Activated naive CD4-positive, alpha-beta T cell treated with Interleukin-2 at 50 U/mL for 16 hours (primary cell): ENCODE data around the gene CEP57.
"Not testable (repeated sequence)": the region's sequence is repeated elsewhere in the genome, so short reads cannot be mapped to it uniquely, and the experiment has no call there.

ENCODE experiments used
- DNase-seq: peaks from one replicate; pipeline ENCODE4 v3.0.0-alpha.2; 2020

Gene CEP57

DNA sequence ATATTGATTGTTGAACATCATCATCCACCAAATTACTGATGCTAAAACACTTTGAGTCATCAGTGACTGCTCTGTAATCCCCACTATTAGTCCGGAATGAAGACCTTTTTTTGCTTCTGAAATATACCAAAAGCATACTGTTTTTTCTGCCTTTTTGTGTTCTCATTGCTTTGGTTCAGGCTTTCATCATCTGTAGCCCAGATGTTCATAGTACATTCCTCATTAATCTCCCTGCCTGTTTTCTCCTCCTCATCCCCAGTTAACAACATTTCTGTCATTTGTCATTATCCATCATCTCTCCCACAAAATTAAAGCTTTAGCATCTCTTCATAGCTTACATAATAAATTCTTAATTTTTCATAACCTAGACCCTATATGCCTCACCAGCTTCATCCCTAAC lies 9.2 kb downstream of the CEP57 start:
- no peak for DNase-seq

DNA sequence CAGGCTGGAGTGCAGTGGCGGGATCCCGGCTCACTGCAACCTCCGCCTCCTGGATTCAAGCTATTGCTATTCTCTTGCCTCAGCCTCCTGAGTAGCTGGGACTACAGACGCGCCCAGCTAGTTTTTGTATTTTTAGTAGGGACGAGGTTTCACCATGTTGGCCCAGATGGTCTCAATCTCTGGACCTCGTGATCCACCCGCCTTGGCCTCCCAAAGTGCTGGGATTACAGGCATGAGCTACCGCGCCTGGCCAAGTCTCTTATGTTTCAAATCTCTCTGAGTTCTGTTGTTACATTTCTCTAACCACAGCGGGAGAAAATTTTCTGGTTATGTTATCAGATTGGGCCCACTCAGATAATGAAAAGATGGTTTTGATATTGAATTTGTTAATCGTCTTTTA lies 10.1 kb downstream of the CEP57 start:
- DNase-seq: no peak

DNA sequence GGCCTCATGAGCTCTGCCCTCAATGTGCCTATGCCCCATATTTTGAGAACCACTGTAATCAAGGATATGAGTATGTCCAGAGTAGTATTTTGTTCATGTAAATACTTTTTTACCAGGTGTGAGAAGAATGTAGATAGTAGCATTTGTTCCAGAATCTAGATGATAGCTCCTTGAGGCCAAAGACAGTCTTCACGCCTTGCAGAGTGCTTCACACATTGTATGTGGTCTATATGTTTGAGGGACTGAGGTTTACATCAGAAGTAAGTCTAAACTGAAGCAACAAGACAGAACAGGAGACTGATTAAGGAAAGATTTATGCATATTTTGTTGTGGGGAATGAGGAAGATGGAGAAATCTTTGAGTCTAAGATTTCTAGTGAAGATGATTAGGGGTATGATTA lies 12.5 kb downstream of the CEP57 start:
- no peak for DNase-seq

DNA sequence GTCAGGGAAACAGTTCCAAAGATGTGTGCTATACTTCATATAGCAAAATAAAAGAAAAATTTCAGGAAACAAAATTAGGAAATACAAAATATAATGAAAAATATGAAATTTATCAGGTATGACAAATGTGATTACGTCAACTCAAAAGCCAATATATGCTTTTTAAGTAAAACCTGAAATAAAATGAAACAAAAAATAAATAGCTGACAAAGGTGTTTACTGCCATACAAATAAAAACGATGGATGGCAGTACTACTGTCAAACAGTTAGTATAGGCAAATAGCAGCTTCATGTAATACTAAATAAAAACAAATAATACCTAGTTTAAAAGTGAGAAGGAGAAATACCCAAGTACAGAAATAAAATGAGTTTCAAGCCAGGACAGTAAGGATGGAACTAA lies 13.7 kb downstream of the CEP57 start:
- DNase-seq: no peak

DNA sequence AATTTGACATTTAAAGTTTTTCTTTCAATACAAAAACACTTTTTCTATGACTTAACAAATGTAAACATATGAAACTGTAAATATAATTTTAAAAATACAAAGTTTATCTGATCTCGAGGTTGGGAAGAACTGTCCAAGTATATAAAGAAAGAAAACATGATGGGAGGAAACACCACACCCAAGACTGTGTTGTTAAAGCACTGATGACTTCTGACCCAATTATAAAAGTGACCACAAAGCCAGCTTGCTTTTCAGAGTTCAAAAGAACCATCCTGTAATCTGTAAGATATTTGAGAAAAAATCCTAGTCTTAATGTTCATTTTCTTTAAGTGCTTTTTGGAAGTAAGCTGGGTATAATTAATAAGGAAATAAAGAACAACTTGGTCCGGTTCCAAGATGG lies 15.6 kb downstream of the CEP57 start:
- DNase-seq: no peak

DNA sequence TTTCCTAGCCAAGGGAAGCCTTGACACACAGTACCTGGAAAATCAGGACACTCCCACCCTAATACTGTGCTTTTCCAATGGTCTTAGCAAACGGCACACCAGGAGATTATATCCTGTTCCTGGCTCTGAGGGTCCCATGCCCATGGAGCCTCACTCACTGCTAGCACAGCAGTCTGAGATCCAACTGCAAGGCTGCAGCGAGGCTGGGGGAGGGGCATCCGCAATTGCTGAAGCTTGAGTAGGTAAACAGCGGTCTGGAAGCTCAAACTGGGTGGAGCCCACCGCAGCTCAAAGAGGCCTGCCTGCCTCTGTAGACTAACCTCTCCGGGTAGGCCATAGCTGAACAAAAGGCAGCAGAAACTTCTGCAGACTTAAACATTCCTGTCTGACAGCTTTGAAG lies 16.2 kb downstream of the CEP57 start:
- DNase-seq: not testable (repeated sequence)

DNA sequence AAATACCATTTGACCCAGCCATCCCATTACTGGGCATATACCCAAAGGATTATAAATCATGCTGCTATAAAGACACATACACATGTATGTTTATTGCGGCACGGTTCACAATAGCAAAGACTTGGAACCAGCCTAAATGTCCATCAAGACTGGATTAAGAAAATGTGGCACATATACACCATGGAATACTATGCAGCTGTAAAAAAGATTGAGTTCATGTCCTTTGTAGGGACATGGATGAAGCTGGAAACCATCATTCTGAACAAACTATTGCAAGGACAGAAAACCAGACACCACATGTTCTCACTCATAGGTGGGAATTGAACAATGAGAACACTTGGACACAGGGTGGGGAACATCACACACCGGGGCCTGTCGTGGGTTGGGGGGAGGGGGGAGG lies 20.8 kb downstream of the CEP57 start:
- not testable (repeated sequence) for DNase-seq

DNA sequence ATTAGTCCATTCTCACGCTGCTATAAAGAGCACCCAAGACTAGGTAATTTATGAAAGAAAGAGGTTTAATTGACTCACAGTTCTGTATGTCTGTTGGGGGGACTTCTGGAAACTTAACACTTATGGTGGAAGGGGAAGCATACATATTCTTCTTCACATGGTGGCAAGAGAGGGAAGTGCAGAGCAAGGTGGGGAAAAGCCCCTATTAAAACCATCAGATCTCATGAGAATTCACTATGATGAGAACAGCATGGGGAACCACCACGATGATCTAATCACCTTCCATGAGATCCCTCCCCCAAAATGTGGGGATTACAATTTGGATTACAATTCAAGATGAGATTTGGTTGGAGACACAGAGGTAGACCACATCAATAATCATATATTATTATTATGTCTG lies 25.7 kb downstream of the CEP57 start:
- no peak for DNase-seq

DNA sequence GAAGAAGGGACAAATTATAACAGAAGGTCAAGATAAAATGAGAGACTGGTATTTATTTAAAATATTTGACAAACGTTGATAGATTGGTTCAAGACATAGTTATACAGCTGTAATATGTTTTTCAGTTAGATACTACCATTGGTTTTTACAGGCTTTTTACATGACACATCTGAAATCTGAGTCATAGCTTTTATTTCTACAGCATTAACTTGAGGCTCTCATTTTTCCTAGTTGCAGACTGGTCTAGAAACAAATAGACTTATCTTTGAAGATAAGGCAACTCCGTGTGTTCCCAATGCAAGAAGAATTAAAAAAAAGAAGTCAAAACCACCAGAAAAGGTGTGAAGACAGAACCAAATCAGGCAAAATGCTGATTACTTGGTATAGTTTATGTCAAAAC lies 31.3 kb downstream of the CEP57 start:
- DNase-seq: no peak

DNA sequence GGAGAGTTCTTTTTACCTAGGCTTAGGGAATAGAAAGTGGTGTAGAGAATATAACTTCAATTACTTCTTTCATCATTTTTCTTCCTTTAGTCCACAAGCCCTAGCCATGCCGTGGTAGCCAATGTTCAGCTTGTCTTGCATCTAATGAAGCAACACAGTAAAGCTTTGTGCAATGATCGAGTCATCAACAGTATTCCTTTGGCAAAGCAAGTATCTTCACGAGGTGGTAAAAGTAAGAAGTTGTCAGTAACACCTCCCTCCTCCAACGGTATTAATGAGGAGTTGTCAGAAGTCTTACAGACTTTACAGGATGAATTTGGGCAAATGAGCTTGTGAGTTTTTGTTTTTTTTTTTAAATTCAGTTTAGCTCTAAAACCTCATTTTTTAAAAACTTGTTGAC lies 37.4 kb downstream of the CEP57 start:
- DNase-seq: no peak

DNA sequence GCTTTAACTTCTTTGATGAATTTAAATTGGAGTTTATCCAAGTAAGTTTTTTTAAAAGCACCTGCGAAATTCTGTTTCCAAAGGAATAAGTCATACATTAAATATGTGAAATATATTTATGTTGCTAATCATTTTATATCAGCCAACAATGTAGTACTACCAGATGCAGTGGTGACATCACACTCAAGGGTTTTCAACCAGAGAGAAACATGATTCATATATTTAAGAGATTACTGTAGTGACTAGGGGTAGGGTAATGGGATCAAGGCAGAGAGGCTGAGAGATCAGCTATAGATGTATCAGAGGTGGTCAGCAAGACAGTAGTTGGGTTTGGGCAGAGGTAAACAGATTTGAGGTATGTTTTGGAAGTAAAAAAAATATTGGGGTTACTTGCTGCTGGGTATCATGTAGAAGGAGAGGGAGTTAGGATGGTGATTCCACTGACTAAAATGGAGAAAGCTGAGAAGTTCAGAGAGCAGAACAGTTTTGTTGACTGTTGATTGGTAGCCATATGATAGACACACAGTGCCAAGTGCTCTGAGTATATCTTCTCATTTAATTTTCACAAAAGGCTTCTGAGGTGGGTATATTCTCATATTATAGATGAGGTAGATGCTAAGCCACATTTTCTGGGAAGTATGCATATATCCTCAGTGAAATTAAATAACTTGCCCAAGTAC lies 39.4 kb downstream of the CEP57 start:
- DNase-seq: no peak

DNA sequence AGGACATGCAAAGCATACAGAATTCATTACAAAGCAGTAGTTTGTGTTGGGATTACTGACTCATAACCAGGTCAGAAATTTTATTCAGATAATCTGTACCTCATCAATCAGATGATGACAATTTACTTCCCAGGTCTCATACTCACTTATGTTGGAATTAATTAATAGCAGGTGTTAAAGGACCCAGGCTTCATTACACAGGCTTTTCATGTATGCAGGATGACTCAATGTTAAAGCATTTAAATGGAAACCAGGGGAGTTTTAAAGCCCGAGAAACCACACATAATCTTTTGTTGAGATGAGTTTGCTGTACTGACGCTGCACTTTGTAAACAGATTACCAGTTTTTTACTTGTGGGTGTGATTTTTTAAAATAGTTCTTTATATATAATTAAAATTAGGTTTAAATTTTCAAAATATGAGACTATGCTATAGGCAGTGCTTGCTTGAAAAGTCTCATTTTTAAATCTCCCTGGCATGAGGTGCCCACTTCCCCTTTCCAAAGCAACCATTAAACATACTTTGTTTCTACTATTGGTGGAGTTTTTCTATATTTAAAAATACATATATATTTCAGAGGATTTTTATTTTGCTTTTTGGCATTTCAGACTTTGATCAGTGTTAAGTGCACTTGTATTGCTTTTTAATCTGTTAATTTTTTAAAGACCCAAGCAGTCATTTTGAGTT lies 41.0 kb downstream of the CEP57 start:
- DNase-seq: no peak

DNA sequence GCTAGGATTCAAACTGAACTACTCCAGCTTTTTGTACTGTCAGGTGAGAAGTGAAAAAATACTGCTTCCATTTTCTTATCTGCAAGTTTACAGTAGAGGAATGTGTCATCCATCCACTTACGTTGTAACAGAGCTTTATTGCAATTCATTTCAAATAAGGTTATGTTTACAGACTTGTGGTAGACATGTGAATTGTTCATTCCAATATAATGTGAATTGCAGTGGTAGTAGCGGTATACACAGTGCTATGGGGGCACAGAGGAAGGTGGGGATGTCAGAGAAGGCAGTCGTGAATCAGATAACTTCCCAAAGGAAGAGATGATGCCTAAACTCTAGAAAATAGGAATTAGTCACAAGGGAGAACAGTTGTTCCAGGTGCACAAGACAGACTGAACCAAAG lies 42.5 kb downstream of the CEP57 start:
- DNase-seq: no peak

DNA sequence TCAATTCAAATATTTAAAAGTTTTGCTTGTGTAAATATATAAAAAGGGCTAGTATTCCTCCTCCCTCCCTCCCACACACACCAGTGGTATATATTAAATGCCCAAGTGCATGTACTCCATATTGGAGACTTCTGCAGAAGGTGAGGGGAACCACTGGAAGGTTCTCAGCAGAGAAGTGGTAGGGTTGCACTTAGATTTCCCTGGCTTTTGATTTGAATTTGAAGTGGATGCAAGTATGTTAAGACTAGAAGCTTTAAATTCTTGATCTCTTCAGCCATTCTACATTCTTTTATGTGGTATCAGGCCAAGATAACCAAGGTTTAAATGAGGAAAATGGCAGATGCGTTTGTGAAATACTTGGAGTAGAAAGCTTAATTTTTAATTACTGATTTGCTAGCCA lies 43.1 kb downstream of the CEP57 start:
- DNase-seq: no peak

DNA sequence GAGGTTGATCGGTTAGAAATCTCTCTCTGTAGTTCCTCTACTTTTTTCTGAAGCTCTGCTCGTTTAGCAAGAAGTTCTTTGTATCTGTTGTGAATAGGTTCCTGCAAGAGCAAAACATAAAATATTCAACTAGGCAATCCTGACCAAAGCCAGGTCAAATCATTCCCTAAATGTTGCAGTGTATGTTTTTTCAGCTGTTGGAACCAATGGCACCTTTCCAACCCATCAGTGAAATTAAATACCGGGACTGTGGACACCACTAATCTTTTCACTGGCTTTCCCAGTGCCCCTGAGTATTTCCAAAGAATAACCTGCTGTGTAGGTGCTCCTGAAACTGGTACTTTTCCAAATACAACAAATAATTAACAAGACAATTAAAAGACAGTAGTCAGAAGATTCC lies 45.1 kb downstream of the CEP57 start:
- DNase-seq: no peak

DNA sequence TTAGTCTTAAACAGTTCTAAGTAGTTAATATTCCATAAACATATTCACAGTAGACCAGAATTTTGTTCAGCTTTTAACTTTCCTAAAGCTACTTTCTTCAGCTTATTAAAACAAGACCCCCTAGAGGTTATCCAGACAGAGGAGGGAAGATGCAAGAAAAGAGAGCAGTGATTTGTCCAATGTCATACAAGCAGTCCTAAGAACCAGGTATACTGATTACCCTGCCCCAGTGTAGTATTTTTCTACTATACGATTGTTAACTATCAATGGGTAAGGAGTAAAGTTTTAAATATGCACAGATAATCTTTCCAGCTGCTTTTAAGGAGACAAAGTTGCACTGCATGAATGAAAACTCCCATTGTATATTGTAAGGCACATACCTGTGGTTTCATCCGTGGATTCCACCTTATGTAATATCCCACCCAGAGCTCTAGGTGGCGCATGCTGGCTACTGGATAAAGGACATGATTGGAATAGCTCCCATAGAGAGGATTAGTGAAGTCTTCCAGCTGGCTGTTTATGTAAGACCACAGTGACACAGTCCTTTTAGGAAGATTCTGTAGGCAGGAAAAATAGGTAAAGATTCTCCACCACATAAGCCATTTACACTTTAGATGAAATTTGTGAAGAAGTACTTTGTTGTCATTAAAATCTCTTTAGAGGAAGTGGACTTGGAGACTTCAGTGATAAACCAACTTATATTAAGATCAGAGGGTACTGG lies 45.6 kb downstream of the CEP57 start:
- DNase-seq: peak; percentile 54

DNA sequence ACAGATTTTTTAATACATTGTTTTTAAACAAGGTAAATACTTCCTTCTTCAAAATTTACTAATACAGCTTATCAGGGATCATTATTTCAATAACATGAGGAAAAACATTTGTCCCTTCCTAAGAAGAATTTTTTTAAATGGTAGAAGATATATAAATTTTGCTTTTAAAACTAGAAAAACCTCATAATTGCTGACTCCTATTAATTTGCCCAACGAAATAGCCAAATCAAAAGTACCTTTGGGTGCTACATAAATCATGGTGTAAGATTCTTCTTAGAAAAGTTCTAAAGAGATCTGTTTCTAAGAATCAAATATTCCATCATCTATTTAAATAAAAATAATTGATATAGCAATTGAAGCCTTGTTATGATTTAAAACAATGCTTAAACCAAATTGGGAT lies 54.9 kb downstream of the CEP57 start:
- no peak for DNase-seq

DNA sequence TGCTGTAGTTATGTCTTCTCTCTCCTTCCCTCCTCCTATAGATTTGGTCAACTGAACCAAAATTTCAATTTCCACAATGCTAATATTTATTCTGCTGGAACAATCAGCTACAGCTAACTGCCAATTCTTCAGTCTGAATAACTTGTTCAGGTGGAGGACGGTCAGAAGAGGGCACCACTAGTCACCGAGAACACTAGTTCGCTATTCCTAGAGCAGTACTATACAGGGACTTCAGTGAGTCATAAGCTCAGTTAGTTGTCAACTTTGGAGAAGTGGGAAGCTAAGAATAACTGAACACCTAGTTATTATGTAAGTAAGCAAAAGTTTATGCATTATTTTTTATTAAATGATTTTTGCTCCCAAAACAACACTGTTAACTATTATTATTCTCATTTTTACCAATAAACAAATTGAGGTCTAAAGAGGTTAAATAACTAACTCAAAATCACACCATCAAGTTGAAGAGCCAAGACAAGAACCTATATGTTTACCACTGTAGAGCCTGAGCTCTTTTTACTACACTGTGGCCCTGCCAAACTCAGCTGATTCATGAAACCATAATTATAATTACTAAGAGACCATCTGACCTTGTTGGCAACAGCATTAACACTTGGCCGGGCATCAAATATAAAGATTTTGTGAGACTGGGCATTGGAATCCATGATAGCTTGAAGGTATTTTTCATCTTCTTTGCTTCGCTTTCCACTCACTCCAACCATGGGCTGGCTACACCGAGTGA lies 59.0 kb downstream of the CEP57 start:
- no peak for DNase-seq

DNA sequence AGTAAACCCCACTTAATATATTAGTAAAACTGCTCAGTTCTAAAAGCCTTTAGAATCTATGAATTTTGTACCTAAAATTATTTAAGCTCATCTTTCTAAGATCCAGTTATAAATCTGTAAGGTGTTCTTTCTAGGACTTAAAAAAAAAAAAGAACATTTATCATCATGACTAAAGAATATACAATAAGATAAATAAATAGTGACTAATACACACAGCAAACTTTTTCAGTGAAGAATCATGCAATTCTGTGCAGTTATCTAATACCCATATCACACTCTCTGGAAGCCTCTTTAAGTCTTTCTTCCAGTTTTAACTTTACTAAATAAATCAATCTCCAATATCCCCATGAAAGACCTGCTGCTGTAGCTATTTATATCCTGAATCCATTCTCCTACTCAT lies 59.8 kb downstream of the CEP57 start:
- DNase-seq: no peak

DNA sequence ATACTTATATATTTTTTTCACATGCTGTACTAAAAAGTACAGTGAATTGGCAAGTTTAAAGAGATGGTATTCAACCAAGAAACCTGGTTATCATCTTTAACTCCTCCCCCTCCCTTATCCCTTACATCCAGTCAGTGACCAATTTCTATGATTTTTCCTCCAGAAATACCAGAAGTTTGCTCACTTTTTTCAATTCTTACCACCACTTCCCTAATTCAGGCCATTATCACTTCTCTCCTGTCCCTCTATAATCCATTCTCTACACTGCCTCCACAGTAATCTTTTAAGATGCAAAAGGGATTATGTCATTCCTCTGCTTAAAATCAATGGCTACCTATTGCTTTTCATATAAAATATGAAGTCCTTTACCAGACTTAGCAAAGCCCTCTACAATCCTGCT lies 62.8 kb downstream of the CEP57 start:
- DNase-seq: no peak

DNA sequence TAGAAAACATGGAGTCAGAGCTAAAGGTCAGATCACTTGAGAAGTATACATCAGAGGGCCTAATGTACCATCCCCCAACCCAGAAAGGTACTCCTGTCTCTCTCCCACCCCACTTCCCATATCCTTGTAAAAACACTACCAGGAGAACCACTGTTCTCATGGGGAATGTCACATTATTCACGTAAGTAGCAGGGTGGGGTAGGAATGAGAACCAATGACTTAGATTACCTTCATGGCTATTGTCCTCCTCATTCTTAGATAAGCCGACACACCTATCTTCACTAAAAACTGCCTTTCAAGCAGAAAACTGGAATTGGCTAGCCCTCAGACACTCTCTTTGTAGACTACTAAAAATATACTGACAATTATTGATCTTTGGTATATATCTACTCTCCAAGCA lies 63.6 kb downstream of the CEP57 start:
- DNase-seq: no peak

DNA sequence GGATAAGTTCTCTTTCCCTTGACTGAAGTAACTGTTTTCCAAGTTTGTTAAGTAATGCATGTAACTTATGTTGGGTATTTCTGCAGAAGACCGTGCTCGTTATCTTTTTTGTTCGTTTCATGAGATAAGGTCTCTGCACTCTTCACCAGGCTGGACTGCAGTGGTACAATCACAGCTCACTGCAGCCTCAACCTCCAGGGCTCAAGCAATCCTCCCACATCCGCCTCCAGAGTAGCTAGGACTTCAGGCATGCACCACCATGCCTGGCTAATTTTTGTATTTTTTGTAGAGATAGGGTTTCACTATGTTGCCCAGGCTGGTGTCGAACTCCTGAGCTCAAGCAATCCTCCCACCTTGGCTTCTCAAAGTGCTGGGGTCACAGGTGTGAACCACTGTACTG lies 64.1 kb downstream of the CEP57 start:
- not testable (repeated sequence) for DNase-seq

DNA sequence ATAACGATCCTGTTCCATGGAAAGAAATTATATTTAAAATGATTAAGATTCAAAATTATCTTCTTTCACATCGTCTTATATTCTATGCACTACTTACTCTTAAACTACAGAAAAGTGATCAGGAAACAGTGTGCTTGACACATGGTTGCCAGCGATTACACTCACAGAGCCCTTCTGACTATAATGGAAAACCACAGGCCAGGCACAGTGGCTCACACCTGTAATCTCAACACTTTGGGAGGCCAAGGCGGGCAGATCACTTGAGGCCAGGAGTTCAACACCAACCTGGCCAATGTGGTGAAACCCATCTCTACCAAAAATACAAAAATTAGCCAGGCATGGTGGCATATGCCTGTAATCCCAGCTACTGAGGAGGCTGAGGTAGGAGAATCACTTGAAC lies 69.7 kb downstream of the CEP57 start:
- DNase-seq: not testable (repeated sequence)
